ENCODE measurements around the gene TPGS2.

DNA sequence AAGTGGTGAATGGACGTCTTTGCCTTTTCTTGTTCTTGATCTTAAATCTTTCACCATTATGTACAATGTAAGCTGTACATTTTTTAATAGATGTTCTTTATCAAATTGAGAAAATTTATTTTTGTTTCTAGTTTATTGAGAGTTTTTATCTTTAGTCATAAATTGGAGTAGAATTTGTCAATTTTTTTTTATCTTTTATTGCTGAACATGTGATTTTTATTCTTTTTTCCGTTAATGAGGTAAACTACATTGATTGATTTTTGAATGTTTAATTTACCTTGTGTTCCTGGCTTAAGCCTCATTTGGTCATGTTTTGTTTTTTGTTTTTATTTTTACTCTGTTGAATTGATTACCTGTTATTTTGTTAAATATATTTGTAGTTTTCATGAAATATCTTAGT, 19.8 kb upstream of the TPGS2 start:
- no peak for TF ChIP-seq POLR2A (IDR thresholded peaks at IDR 0.05)
- TF ChIP-seq, protein P1, sequence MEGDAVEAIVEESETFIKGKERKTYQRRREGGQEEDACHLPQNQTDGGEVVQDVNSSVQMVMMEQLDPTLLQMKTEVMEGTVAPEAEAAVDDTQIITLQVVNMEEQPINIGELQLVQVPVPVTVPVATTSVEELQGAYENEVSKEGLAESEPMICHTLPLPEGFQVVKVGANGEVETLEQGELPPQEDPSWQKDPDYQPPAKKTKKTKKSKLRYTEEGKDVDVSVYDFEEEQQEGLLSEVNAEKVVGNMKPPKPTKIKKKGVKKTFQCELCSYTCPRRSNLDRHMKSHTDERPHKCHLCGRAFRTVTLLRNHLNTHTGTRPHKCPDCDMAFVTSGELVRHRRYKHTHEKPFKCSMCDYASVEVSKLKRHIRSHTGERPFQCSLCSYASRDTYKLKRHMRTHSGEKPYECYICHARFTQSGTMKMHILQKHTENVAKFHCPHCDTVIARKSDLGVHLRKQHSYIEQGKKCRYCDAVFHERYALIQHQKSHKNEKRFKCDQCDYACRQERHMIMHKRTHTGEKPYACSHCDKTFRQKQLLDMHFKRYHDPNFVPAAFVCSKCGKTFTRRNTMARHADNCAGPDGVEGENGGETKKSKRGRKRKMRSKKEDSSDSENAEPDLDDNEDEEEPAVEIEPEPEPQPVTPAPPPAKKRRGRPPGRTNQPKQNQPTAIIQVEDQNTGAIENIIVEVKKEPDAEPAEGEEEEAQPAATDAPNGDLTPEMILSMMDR (IDR thresholded peaks at IDR 0.05): no peak
